SK-N-SH (cell line): Measurements from ENCODE around the gene ZDHHC8. TPM values are rescaled to one million over a fixed set of nuclear protein-coding genes. Genes with fewer than 3 reads are reported as not detected.
A peak's percentile ranks its signal among the peaks of the same experiment; 100 is the strongest.

Experiments
- CTCF ChIA-PET: fragments of 300-600, 350-600 bp; formaldehyde crosslinking; extraction: SDS; loops from one replicate; lab custom pipeline; 2021; lab: Yijun Ruan, JAX
- POLR2A ChIA-PET: fragments of 350-600 bp; sonication (Branson Sonifier 250); formaldehyde crosslinking; extraction: SDS; loops from one replicate; lab custom pipeline; 2020; ENCODE audit warnings: antibody characterized with exemption, inconsistent platforms; lab: Yijun Ruan, JAX
- DNase-seq: peaks from one replicate; pipeline ENCODE4 v3.0.0; 2012
- H2AFZ ChIP-seq: fragments of 200-600 bp; sonication (generic); 2 replicates; pipeline ENCODE4 v1.8.1; 2016; ENCODE audit warnings: antibody characterized with exemption, mild to moderate bottlenecking, low read depth
- H3F3A ChIP-seq: fragments of 200-600 bp; sonication (generic); replicated peaks from 2 replicates; pipeline ENCODE3; 2016; ENCODE audit warnings: antibody characterized with exemption, mild to moderate bottlenecking; ENCODE audit not compliant: insufficient read depth
- H3K27ac ChIP-seq, 2 experiments: fragments of 200-500 bp in 1 of 2; fragments of 200-600 bp in 1 of 2; sonication (Bioruptor generic) in 1 of 2; sonication (generic), shearing (Covaris generic) in 1 of 2; 2 replicates each; pipeline versions ENCODE4 v1.5.1 to v1.6.1; 2014 to 2016; ENCODE audit warnings: low read depth in 2 of 2, inconsistent platforms in 1 of 2, low read length in 1 of 2, mild to moderate bottlenecking in 1 of 2, mixed read lengths in 1 of 2
- H3K27me3 ChIP-seq: fragments of 200-600 bp; sonication (generic), shearing (Covaris generic); 2 replicates; pipeline ENCODE4 v1.6.1; 2016; ENCODE audit warnings: mixed run types; ENCODE audit not compliant: insufficient read depth
- H3K36me3 ChIP-seq, 2 experiments: fragments of 200-500 bp in 1 of 2; fragments of 200-600 bp in 1 of 2; sonication (Bioruptor generic) in 1 of 2; sonication (generic) in 1 of 2; replicated peaks in 1 of 2; 2 replicates each; pipeline versions ENCODE3 to v1.5.1; 2014 to 2016; ENCODE audit warnings: low read length in 1 of 2, mild to moderate bottlenecking in 1 of 2; ENCODE audit not compliant: insufficient read depth in 2 of 2, control insufficient read depth in 1 of 2
- H3K4me1 ChIP-seq, 2 experiments: fragments of 200-500 bp in 1 of 2; fragments of 200-600 bp in 1 of 2; sonication (Bioruptor generic) in 1 of 2; sonication (generic), shearing (Covaris generic) in 1 of 2; 2 replicates each; pipeline versions ENCODE4 v1.5.1 to v1.6.1; 2014 to 2016; ENCODE audit warnings: low read depth in 1 of 2, low read length in 1 of 2, mixed run types in 1 of 2; ENCODE audit not compliant: insufficient read depth in 2 of 2, control insufficient read depth in 1 of 2
- H3K4me2 ChIP-seq: fragments of 200-600 bp; sonication (generic), shearing (Covaris generic); 2 replicates; pipeline ENCODE4 v1.6.1; 2017; ENCODE audit warnings: mixed run types
- H3K4me3 ChIP-seq, 2 experiments: fragments of 200-500 bp in 1 of 2; fragments of 200-600 bp in 1 of 2; sonication (Bioruptor generic) in 1 of 2; sonication (generic), shearing (Covaris generic) in 1 of 2; 2 replicates each; pipeline versions ENCODE4 v1.5.1 to v1.8.1; 2014 to 2016; ENCODE audit warnings: low read depth in 2 of 2, inconsistent platforms in 1 of 2, low read length in 1 of 2, mild to moderate bottlenecking in 1 of 2, mixed read lengths in 1 of 2, moderate library complexity in 1 of 2
- H3K79me2 ChIP-seq: fragments of 200-600 bp; sonication (generic); 2 replicates; pipeline ENCODE4 v1.8.1; 2017; ENCODE audit warnings: mild to moderate bottlenecking; ENCODE audit not compliant: insufficient read depth
- H3K9ac ChIP-seq: fragments of 200-600 bp; sonication (generic); 2 replicates; pipeline ENCODE4 v1.6.1; 2017; ENCODE audit warnings: mixed run types
- H3K9me2 ChIP-seq: fragments of 200-600 bp; sonication (generic); 2 replicates; pipeline ENCODE4 v1.6.1; 2017; ENCODE audit warnings: mixed run types
- H3K9me3 ChIP-seq: fragments of 200-600 bp; sonication (generic); 2 replicates; pipeline ENCODE4 v1.6.1; 2017; ENCODE audit warnings: mixed run types, mild to moderate bottlenecking, moderate library complexity
- H4K20me1 ChIP-seq: fragments of 200-600 bp; sonication (generic); 2 replicates; pipeline ENCODE4 v1.6.1; 2017; ENCODE audit warnings: mild to moderate bottlenecking, mixed run types; ENCODE audit not compliant: insufficient read depth
- CHD2 ChIP-seq: fragments of 150-350 bp; IDR thresholded peaks from 2 replicates; pipeline ENCODE4 v1.6.1; 2018; ENCODE audit warnings: low read length; ENCODE audit not compliant: partially characterized antibody
- EP300 ChIP-seq, 2 experiments: IDR thresholded peaks; 2 replicates each; pipeline versions ENCODE4 v1.4.0 to v1.6.1; 2012; ENCODE audit warnings: borderline replicate concordance in 1 of 2, low read depth in 1 of 2, low read length in 1 of 2
- FOSL2 ChIP-seq: IDR thresholded peaks from 2 replicates; pipeline ENCODE4 v1.4.0; 2012; ENCODE audit warnings: low read depth, mild to moderate bottlenecking, moderate library complexity, borderline replicate concordance
- FOXM1 ChIP-seq: IDR thresholded peaks from 2 replicates; pipeline ENCODE4 v1.4.0; 2012; ENCODE audit warnings: low read depth, mild to moderate bottlenecking
- GABPA ChIP-seq: IDR thresholded peaks from 2 replicates; pipeline ENCODE4 v1.4.0; 2012; ENCODE audit warnings: low read depth, mild to moderate bottlenecking
- JUND ChIP-seq: IDR thresholded peaks from 2 replicates; pipeline ENCODE4 v1.4.0; 2012
- MAX ChIP-seq: IDR thresholded peaks from 2 replicates; pipeline ENCODE4 v1.4.0; 2012; ENCODE audit warnings: low read depth
- NRF1 ChIP-seq: IDR thresholded peaks from 2 replicates; pipeline ENCODE4 v1.6.1; 2012; ENCODE audit warnings: low read depth, mild to moderate bottlenecking, low read length
- RAD21 ChIP-seq: IDR thresholded peaks from 2 replicates; pipeline ENCODE4 v1.6.1; 2012; ENCODE audit warnings: mild to moderate bottlenecking, low read length
- RFX5 ChIP-seq: IDR thresholded peaks from 2 replicates; pipeline ENCODE4 v1.6.1; 2012; ENCODE audit warnings: mild to moderate bottlenecking, improper control_type of control experiment, low read length
- SIN3A ChIP-seq: IDR thresholded peaks from 2 replicates; pipeline ENCODE4 v1.6.1; 2012; ENCODE audit warnings: low read depth, mild to moderate bottlenecking, low read length, moderate library complexity, borderline replicate concordance
- SMC3 ChIP-seq: IDR thresholded peaks from 2 replicates; pipeline ENCODE4 v1.6.1; 2012; ENCODE audit warnings: low read depth, low read length, improper control_type of control experiment
- WGBS: methylation state at CpG from one replicate; pipeline ENCODE4 v1.1.6; 2017; ENCODE audit warnings: low lambda C conversion rate; 5-methylcytosine and 5-hydroxymethylcytosine counted together
- polyA plus RNA-seq, 3 experiments: library from polyadenylated mRNA; depleted of rRNA; stranded (reverse); fragments of >200 nt; gene quantifications; 2 replicates each; pipeline ENCODE4 v1.2.3, GENCODE V29; 2012
- TF ChIP-seq, protein P1 (sequence below): fragments of 200-600 bp; sonication (generic); IDR thresholded peaks from 2 replicates; pipeline ENCODE4 v1.6.1; 2017; ENCODE audit warnings: antibody characterized with exemption, mild to moderate bottlenecking, moderate library complexity
- TF ChIP-seq, protein P2 (sequence below): IDR thresholded peaks from 2 replicates; pipeline ENCODE4; 2012
- TF ChIP-seq, protein P3 (sequence below): fragments of 150-350 bp; IDR thresholded peaks from 2 replicates; pipeline ENCODE4 v1.6.1; 2017; ENCODE audit warnings: antibody characterized with exemption, low read length, low read depth, borderline replicate concordance

ZDHHC8 gene
- polyA plus RNA-seq, 1 of the 3 experiments (the other 2 are of a cell fraction), result 65.3 TPM

GRCh38 chr22:20151276-20151588 lies 19.6 kb downstream of the ZDHHC8 start:
- DNase-seq, result no peak
- POLR2A ChIA-PET, result no interaction called here
- Histone ChIP-seq H2AFZ (no peak overlapping the region), H3K4me1 (peaks cover 0 to 28% of the 10 kb centered on the region in 2 experiments; a peak in 1 of 4 replicates), H3K4me2 (no peak overlapping the region), H3K4me3 (no peak overlapping the region), H3K79me2 (peaks cover 4% of the 10 kb centered on the region; the same call in 1 of the 2 replicates), H3F3A (peaks cover 8% of the 10 kb centered on the region), H3K36me3 (peaks cover 0 to 2% of the 10 kb centered on the region in 2 experiments), H3K9ac (no peak overlapping the region), H3K9me2 (no peaks in the 10 kb centered on the region), H3K27ac (no peak overlapping the region), H3K9me3 (no peaks in the 10 kb centered on the region), H3K27me3 (no peaks in the 10 kb centered on the region), H4K20me1 (no peaks in the 10 kb centered on the region)
- no peak for TF ChIP-seq RFX5
- no peak for TF ChIP-seq SIN3A
- TF ChIP-seq FOSL2, result no peak
- no peak for TF ChIP-seq CHD2
- WGBS, result 86% methylated on average over 4 of the region's 4 CpGs
- CTCF ChIA-PET, result no interaction called here

DNA sequence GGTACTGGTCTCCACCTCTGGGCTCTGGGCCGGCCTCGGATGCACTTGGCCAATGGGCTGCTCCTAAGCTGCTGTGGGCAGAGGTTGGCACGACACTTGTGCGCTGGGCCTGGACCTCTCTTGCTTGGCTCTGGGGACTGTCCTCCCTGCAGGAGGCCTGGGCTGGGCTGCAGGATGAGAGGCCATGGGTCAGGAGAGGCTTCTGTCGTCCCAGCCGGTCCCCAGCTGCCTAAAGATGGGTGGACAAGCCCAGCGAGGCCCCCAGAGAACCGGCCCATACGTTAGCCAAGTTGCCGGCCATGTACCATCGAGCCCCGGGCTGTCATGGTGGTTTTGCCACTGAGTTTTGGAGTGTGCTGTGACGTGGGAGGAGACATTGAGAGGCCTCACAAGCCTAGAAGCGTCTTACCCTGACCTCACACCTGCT lies 20.9 kb downstream of the ZDHHC8 start:
- Histone ChIP-seq H3K4me3 (no peak overlapping the region), H3K9me3 (no peaks in the 10 kb centered on the region), H3K36me3 (peaks cover 0 to 2% of the 10 kb centered on the region in 2 experiments), H3K27me3 (no peaks in the 10 kb centered on the region), H3K9me2 (no peaks in the 10 kb centered on the region), H2AFZ (no peak overlapping the region), H4K20me1 (no peaks in the 10 kb centered on the region), H3K4me1 (peaks cover 0 to 30% of the 10 kb centered on the region in 2 experiments; a peak in 1 of 4 replicates), H3F3A (peaks cover 8% of the 10 kb centered on the region), H3K27ac (no peak overlapping the region), H3K79me2 (peaks cover 4% of the 10 kb centered on the region; the same call in 1 of the 2 replicates), H3K9ac (no peak overlapping the region), H3K4me2 (no peak overlapping the region)
- 92% methylated on average over 10 of the region's 14 CpGs for WGBS
- ChIA-PET CTCF (no interaction called here), POLR2A (no interaction called here)
- DNase-seq, result no peak
- TF ChIP-seq, protein P1, sequence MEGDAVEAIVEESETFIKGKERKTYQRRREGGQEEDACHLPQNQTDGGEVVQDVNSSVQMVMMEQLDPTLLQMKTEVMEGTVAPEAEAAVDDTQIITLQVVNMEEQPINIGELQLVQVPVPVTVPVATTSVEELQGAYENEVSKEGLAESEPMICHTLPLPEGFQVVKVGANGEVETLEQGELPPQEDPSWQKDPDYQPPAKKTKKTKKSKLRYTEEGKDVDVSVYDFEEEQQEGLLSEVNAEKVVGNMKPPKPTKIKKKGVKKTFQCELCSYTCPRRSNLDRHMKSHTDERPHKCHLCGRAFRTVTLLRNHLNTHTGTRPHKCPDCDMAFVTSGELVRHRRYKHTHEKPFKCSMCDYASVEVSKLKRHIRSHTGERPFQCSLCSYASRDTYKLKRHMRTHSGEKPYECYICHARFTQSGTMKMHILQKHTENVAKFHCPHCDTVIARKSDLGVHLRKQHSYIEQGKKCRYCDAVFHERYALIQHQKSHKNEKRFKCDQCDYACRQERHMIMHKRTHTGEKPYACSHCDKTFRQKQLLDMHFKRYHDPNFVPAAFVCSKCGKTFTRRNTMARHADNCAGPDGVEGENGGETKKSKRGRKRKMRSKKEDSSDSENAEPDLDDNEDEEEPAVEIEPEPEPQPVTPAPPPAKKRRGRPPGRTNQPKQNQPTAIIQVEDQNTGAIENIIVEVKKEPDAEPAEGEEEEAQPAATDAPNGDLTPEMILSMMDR, result no peak
- no peak for TF ChIP-seq FOXM1

- no peaks in the 10 kb centered on the region for H3K9me3 ChIP-seq
- DNase-seq, result no peak
- WGBS, result 92% methylated on average over 16 of the region's 16 CpGs
- H3K4me2 ChIP-seq, result peak overlapping the region; percentile 96
- peak overlapping the region in 1 of 2 experiments; percentile 66; a peak in 1 of 4 replicates for H3K4me3 ChIP-seq
- H3K27me3 ChIP-seq, result no peaks in the 10 kb centered on the region
- H2AFZ ChIP-seq, result no peak overlapping the region
- POLR2A ChIA-PET, result interaction anchor here (0.9 kb wide), 1 partner anchor 25 kb away, joined by 3 read pairs; no protein-coding TSS in a partner anchor
- H3F3A ChIP-seq, result peaks cover 8% of the 10 kb centered on the region
- no peaks in the 10 kb centered on the region for H3K9me2 ChIP-seq
- peaks cover 0 to 35% of the 10 kb centered on the region in 2 experiments; a peak in 1 of 4 replicates for H3K4me1 ChIP-seq
- CTCF ChIA-PET, result interaction anchor here (0.6 to 5.1 kb wide), 11 partner anchors 9 to 163 kb away, joined by 3 to 87 read pairs (median 3); partner anchors contain the start of gene TRMT2A
- H3K36me3 ChIP-seq, result peaks cover 0 to 2% of the 10 kb centered on the region in 2 experiments
- peaks cover 4% of the 10 kb centered on the region; the same call in 1 of the 2 replicates for H3K79me2 ChIP-seq
- H3K27ac ChIP-seq, result peak overlapping the region in 1 of 2 experiments; percentile 43; a peak in 2 of 4 replicates
- no peak overlapping the region for H3K9ac ChIP-seq
- no peaks in the 10 kb centered on the region for H4K20me1 ChIP-seq
- TF ChIP-seq RAD21, result no peak
- no peak for TF ChIP-seq SMC3
- no peak for TF ChIP-seq RFX5
- TF ChIP-seq, protein P2, sequence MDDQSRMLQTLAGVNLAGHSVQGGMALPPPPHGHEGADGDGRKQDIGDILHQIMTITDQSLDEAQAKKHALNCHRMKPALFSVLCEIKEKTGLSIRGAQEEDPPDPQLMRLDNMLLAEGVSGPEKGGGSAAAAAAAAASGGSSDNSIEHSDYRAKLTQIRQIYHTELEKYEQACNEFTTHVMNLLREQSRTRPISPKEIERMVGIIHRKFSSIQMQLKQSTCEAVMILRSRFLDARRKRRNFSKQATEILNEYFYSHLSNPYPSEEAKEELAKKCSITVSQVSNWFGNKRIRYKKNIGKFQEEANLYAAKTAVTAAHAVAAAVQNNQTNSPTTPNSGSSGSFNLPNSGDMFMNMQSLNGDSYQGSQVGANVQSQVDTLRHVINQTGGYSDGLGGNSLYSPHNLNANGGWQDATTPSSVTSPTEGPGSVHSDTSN, result no peak
- no peak for TF ChIP-seq JUND
- TF ChIP-seq, protein P3, sequence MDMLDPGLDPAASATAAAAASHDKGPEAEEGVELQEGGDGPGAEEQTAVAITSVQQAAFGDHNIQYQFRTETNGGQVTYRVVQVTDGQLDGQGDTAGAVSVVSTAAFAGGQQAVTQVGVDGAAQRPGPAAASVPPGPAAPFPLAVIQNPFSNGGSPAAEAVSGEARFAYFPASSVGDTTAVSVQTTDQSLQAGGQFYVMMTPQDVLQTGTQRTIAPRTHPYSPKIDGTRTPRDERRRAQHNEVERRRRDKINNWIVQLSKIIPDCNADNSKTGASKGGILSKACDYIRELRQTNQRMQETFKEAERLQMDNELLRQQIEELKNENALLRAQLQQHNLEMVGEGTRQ, result no peak
- TF ChIP-seq MAX, result no peak
- TF ChIP-seq NRF1, result no peak
- TF ChIP-seq GABPA, result no peak
- TF ChIP-seq, protein P1, result no peak
- TF ChIP-seq EP300 (IDR thresholded peaks at IDR 0.05; ENCODE audit: borderline replicate concordance in 1 of 2, low read depth in 1 of 2, low read length in 1 of 2), result no peak
Observed at GRCh38 chr22:20153945-20154344, 22.3 kb downstream of the ZDHHC8 start.
